Keratinocyte (primary cell): ENCODE data around the gene CEP120. TPM values are rescaled to one million over a fixed set of nuclear protein-coding genes. Genes with fewer than 3 reads are reported as not detected.

Source experiments
- DNase-seq: peaks from one replicate; pipeline ENCODE4 v3.0.0-alpha.2; 2011; ENCODE audit warnings: low read depth, missing footprints, low spot score
- FAIRE-seq: peaks from 2 replicates; lab custom pipeline; 2011; peaks lifted over from hg19 to GRCh38; lab: Jason Lieb, UNC
- H2AFZ ChIP-seq: 2 replicates; pipeline ENCODE4 v1.6.0; 2012; ENCODE audit warnings: low read length, control low read depth, inconsistent platforms; ENCODE audit not compliant: control insufficient read depth
- H3K27ac ChIP-seq: 2 replicates; pipeline ENCODE4 v1.5.1; 2011; ENCODE audit warnings: low read length; ENCODE audit not compliant: control insufficient read depth, insufficient read depth
- H3K27me3 ChIP-seq: 3 replicates; pipeline ENCODE4 v1.6.0; 2011; ENCODE audit warnings: low read length; ENCODE audit not compliant: control insufficient read depth, insufficient read depth; ENCODE audit errors: extremely low read depth
- H3K36me3 ChIP-seq, 2 experiments: 2 replicates in 1 of 2; 3 replicates in 1 of 2; pipeline ENCODE4 v1.5.1; 2011; ENCODE audit warnings: low read length in 2 of 2, mild to moderate bottlenecking in 1 of 2; ENCODE audit not compliant: control insufficient read depth in 2 of 2, insufficient read depth in 2 of 2; ENCODE audit errors: extremely low read depth in 1 of 2
- H3K4me1 ChIP-seq: 3 replicates; pipeline ENCODE4 v1.5.1; 2011; ENCODE audit warnings: low read length; ENCODE audit not compliant: control insufficient read depth, insufficient read depth; ENCODE audit errors: extremely low read depth
- H3K4me2 ChIP-seq: 3 replicates; pipeline ENCODE4 v1.6.0; 2011; ENCODE audit warnings: low read depth, low read length; ENCODE audit not compliant: control insufficient read depth, insufficient read depth; ENCODE audit errors: extremely low read depth
- H3K4me3 ChIP-seq, 3 experiments: fragments of 200-600 bp in 1 of 3; sonication (generic) in 1 of 3; 2 replicates in 2 of 3; 3 replicates in 1 of 3; pipeline ENCODE4 v1.5.1; 2011 to 2016; ENCODE audit warnings: low read length in 3 of 3, mild to moderate bottlenecking in 3 of 3, control low read depth in 2 of 3, inconsistent platforms in 1 of 3, low read depth in 1 of 3, mixed read lengths in 1 of 3, mixed run types in 1 of 3, moderate library complexity in 1 of 3; ENCODE audit not compliant: control insufficient read depth in 2 of 3, insufficient read depth in 2 of 3; ENCODE audit errors: extremely low read depth in 1 of 3
- H3K79me2 ChIP-seq: 2 replicates; pipeline ENCODE4 v1.6.0; 2012; ENCODE audit warnings: low read length; ENCODE audit not compliant: control insufficient read depth, insufficient read depth
- H3K9ac ChIP-seq: 3 replicates; pipeline ENCODE4 v1.6.0; 2011; ENCODE audit warnings: low read length; ENCODE audit not compliant: control insufficient read depth, insufficient read depth; ENCODE audit errors: extremely low read depth
- H3K9me1 ChIP-seq: 3 replicates; pipeline ENCODE4 v1.6.0; 2011; ENCODE audit warnings: low read length; ENCODE audit not compliant: control insufficient read depth, insufficient read depth; ENCODE audit errors: extremely low read depth
- H3K9me3 ChIP-seq: 2 replicates; pipeline ENCODE4 v1.5.1; 2012; ENCODE audit warnings: low read depth, low read length; ENCODE audit not compliant: control insufficient read depth
- H4K20me1 ChIP-seq: 3 replicates; pipeline ENCODE4 v1.6.0; 2011; ENCODE audit warnings: low read length; ENCODE audit not compliant: control insufficient read depth, insufficient read depth; ENCODE audit errors: extremely low read depth
- EZH2 ChIP-seq: IDR thresholded peaks from one replicate; pipeline ENCODE4 v1.6.1; 2012; ENCODE audit warnings: inconsistent platforms, mild to moderate bottlenecking, low read length, moderate library complexity
- dilution Hi-C: fragments of 300-500 bp; cut with MboI; formaldehyde crosslinking; loops from one replicate; pipeline ENCODE4 v1.7.0; 2020; ENCODE audit warnings: low sequenced_read_pairs; ENCODE audit not compliant: extremely low pct_ligation_motif_present
- polyA plus RNA-seq, 5 experiments: library from polyadenylated mRNA; depleted of rRNA in 3 of 5; stranded (reverse) in 3 of 5; stranded (forward) in 1 of 5; unstranded in 1 of 5; fragments of >200 nt; gene quantifications; 1 replicate in 1 of 5; 2 replicates in 3 of 5; 3 replicates in 1 of 5; pipeline versions ENCODE4 v1.2.1 to v1.2.3, GENCODE V29; 2011 to 2012; ENCODE audit warnings: missing spikeins in 2 of 5, low read depth in 1 of 5, low replicate concordance in 1 of 5
- TF ChIP-seq, protein P1 (sequence below), 3 experiments: IDR thresholded peaks in 1 of 3; conservative IDR thresholded peaks in 1 of 3; optimal IDR thresholded peaks in 1 of 3; 2 replicates in 2 of 3; 3 replicates in 1 of 3; pipeline versions ENCODE3 to v1.5.1; 2011; ENCODE audit warnings: low read length in 3 of 3, mild to moderate bottlenecking in 3 of 3, moderate library complexity in 2 of 3, control low read depth in 1 of 3, inconsistent platforms in 1 of 3; ENCODE audit not compliant: insufficient read depth in 2 of 3; ENCODE audit errors: extremely low read depth in 1 of 3

Gene CEP120
- polyA plus RNA-seq, 1 donor (not counting 4 experiments of a cell fraction or from before 2014, with no cell fraction given) = 11.7 TPM

DNA sequence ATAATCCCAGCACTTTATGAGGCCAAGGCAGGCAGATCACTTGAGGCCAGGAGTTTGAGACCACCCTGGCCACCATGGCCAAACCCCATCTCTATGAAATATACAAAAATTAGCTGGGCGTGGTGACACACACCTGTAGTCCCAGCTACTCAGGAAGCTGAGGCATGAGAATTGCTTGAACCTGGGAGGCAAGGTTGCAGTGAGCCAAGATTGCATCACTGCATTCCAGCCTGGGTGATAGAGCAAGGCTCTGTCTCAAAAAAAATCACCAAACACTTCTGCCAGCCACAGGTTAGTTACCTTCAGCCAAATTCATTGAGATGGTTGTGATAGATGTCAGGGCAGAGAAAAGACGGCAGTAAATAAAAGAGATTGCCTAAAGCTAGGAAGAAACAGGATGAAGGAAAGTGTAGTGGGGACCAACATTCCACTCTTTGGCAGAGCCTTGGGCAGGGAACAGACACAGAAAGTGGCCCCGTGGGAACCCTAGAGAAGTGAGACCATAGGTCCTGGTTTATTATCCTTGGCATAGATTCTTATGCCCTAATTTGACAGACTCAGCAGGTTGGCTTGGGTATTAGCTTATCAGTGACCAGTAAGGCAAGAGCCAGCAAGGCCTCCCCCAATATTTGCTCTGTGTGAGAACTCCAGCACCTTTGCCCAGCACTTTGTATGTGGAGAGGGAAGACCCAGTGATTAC, 5.5 kb upstream of the CEP120 start:
- Histone ChIP-seq H3K4me3 (no peak overlapping the region), H3K36me3 (no peaks in the 10 kb centered on the region), H3K9me3 (peaks cover 2% of the 10 kb centered on the region), H3K27me3 (no peaks in the 10 kb centered on the region), H3K4me1 (peaks cover 17% of the 10 kb centered on the region), H3K9me1 (no peaks in the 10 kb centered on the region), H3K27ac (peak overlapping the region; percentile 79), H2AFZ (peak overlapping the region; percentile 1), H4K20me1 (no peaks in the 10 kb centered on the region), H3K4me2 (no peak overlapping the region), H3K9ac (no peak overlapping the region), H3K79me2 (no peaks in the 10 kb centered on the region)
- dilution Hi-C loops = no loop called here
- FAIRE-seq (no peak), DNase-seq (no peak)
- no peak for TF ChIP-seq EZH2
- TF ChIP-seq, protein P1, sequence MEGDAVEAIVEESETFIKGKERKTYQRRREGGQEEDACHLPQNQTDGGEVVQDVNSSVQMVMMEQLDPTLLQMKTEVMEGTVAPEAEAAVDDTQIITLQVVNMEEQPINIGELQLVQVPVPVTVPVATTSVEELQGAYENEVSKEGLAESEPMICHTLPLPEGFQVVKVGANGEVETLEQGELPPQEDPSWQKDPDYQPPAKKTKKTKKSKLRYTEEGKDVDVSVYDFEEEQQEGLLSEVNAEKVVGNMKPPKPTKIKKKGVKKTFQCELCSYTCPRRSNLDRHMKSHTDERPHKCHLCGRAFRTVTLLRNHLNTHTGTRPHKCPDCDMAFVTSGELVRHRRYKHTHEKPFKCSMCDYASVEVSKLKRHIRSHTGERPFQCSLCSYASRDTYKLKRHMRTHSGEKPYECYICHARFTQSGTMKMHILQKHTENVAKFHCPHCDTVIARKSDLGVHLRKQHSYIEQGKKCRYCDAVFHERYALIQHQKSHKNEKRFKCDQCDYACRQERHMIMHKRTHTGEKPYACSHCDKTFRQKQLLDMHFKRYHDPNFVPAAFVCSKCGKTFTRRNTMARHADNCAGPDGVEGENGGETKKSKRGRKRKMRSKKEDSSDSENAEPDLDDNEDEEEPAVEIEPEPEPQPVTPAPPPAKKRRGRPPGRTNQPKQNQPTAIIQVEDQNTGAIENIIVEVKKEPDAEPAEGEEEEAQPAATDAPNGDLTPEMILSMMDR (optimal IDR thresholded peaks at IDR 0.05 in 1 of 3, IDR thresholded peaks at IDR 0.05 in 1 of 3, conservative IDR thresholded peaks at IDR 0.05 in 1 of 3; ENCODE audit: extremely low read depth in 1 of 3, insufficient read depth in 2 of 3, low read length in 3 of 3) = no peak

DNA sequence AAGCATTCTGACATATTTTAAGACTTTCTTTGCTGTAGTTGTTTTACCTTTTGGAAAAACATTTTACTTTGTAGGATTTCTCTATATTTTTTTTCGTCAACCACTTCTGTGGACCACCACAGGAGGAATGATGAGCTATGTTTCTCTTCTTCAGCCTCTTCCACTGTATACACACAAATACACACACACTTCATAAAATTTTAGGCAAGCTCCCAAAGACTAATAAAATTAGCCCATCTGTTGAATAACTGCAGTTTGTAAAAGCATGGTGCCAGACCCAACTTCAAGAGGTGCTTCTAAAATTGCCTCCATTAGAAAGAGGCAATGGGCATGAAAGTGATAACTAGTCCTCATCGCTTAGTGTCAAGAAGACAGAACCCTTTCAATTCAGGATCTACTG, 4.1 kb upstream of the CEP120 start:
- Histone ChIP-seq H3K4me3 (no peak overlapping the region), H3K36me3 (no peaks in the 10 kb centered on the region), H3K9me3 (peaks cover 2% of the 10 kb centered on the region), H3K4me1 (peaks cover 17% of the 10 kb centered on the region), H3K79me2 (peaks cover 6% of the 10 kb centered on the region), H3K4me2 (no peak overlapping the region), H3K27ac (no peak overlapping the region), H4K20me1 (no peaks in the 10 kb centered on the region), H3K9me1 (no peaks in the 10 kb centered on the region), H3K27me3 (no peaks in the 10 kb centered on the region), H3K9ac (no peak overlapping the region), H2AFZ (no peak overlapping the region)
- DNase-seq (no peak), FAIRE-seq (no peak)
- TF ChIP-seq EZH2 = no peak
- TF ChIP-seq, protein P1 (optimal IDR thresholded peaks at IDR 0.05 in 1 of 3, IDR thresholded peaks at IDR 0.05 in 1 of 3, conservative IDR thresholded peaks at IDR 0.05 in 1 of 3; ENCODE audit: extremely low read depth in 1 of 3, insufficient read depth in 2 of 3, low read length in 3 of 3) = no peak
- dilution Hi-C loops = no loop called here
